BE2C (cell line): Measurements from ENCODE around the gene PRM1.
A peak's percentile ranks its signal among the peaks of the same experiment; 100 is the strongest.

Source experiments
- DNase-seq: peaks from one replicate; pipeline ENCODE4 v3.0.0-alpha.2; 2020
- H3K27me3 ChIP-seq: fragments of 250-450 bp; sonication (Bioruptor Pico); 2 replicates; pipeline ENCODE4 v1.5.1; 2020; ENCODE audit warnings: mild to moderate bottlenecking
- H3K36me3 ChIP-seq: fragments of 250-450 bp; sonication (Bioruptor Pico); 2 replicates; pipeline ENCODE4 v1.5.1; 2020; ENCODE audit warnings: mild to moderate bottlenecking
- H3K4me1 ChIP-seq: fragments of 250-450 bp; sonication (Bioruptor Pico); 2 replicates; pipeline ENCODE4 v1.5.1; 2020
- H3K4me3 ChIP-seq: 2 replicates; pipeline ENCODE4 v1.5.1; 2011; ENCODE audit warnings: low read depth, low read length
- H3K9me3 ChIP-seq: fragments of 250-450 bp; sonication (Bioruptor Pico); 2 replicates; pipeline ENCODE4 v1.5.1; 2020
- TF ChIP-seq, protein P1 (sequence below): IDR thresholded peaks from 2 replicates; pipeline ENCODE4 v1.5.1; 2012; ENCODE audit warnings: mild to moderate bottlenecking, low read depth, low read length

The PRM1 gene

DNA sequence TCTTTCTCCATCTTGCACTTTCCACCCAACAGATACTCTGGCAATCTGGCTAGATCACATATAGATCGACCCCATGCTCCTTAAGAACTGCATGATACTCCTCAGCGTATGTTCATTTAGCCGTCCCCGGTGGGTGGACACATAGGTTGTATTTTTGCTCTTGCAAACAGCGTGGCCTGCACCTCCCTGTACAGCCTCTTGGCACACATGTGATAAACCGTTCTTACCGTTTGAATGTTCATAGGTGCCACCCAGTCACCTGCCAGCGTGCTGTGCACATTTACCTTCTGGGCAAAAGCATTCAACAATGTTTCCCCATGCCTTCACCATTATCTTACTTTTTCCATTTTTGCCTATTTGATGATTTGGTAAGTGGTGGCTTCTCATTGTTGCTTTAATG, 18.2 kb downstream of the PRM1 start:
- H3K4me3 ChIP-seq, result no peak overlapping the region
- DNase-seq, result no peak
- H3K4me1 ChIP-seq, result no peaks in the 10 kb centered on the region
- H3K27me3 ChIP-seq, result no peaks in the 10 kb centered on the region
- no peaks in the 10 kb centered on the region for H3K36me3 ChIP-seq
- TF ChIP-seq, protein P1, sequence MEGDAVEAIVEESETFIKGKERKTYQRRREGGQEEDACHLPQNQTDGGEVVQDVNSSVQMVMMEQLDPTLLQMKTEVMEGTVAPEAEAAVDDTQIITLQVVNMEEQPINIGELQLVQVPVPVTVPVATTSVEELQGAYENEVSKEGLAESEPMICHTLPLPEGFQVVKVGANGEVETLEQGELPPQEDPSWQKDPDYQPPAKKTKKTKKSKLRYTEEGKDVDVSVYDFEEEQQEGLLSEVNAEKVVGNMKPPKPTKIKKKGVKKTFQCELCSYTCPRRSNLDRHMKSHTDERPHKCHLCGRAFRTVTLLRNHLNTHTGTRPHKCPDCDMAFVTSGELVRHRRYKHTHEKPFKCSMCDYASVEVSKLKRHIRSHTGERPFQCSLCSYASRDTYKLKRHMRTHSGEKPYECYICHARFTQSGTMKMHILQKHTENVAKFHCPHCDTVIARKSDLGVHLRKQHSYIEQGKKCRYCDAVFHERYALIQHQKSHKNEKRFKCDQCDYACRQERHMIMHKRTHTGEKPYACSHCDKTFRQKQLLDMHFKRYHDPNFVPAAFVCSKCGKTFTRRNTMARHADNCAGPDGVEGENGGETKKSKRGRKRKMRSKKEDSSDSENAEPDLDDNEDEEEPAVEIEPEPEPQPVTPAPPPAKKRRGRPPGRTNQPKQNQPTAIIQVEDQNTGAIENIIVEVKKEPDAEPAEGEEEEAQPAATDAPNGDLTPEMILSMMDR, result no peak
- H3K9me3 ChIP-seq, result no peaks in the 10 kb centered on the region

DNA sequence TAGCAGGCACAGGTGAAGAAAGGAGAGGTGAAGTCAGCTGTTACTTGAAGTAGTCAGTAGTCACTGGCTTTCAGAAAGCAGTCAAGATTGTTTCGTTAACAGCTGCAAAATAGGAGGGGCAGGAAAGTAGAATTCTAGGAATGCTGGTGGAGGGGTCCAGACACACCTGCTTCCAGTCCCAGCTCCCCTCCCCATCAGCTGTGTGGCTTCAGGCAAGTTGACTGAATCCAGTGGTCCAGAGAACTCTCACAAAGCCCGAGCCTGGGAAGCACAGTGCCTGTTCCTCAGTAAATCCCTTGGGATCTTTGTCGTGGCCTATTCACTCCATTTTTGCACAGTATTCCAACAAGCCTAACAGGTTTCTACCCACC, 20.5 kb downstream of the PRM1 start:
- H3K4me1 ChIP-seq, result no peaks in the 10 kb centered on the region
- H3K36me3 ChIP-seq, result no peaks in the 10 kb centered on the region
- no peak for DNase-seq
- peaks cover under 1% of the 10 kb centered on the region for H3K27me3 ChIP-seq
- no peak overlapping the region for H3K4me3 ChIP-seq
- H3K9me3 ChIP-seq, result no peaks in the 10 kb centered on the region
- TF ChIP-seq, protein P1, result no peak

DNA sequence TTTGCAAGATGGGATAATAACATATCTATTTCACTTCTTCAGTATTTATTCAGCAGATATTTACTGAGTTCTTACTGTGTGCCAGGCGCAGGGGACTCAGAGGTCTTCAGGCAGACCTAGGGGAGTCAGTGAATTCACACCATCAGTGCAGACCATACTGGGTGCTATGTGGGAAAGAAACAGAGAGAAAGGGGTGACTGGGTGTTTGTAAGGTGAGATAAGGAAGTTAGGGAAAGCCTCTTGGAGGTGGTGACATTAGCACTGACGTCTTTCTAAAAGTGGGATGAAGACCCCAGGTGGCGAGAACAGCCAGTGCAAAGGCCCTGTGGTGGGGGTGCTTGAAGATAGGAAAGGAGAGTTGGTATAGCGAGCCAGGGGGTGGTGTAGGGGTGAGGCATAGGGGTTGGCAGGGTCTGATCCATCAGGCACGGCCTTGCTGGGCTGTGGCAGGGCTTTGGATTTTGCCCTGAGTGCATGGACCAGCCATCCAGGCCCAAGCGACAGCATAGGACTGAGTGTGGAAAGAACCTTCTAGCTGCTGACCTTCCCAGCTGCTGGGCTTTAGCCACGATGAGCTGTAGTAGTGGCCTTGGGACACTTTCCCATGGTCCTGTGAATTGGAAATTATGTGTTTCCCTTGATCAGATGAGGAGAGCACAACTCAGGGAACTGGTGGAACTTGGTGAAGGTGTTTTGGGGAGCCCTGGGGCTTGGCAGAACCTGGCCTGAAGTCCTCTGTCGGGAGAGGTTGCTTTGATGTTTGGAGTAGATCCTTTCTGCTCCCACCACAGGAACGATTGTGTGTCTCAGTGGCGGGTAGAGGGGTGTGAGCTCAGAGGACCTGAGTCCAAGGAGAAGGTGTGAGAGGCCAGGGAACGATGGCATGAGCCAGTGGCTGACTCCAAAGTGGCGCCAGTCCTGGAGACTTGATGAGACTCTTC, 21.2 kb downstream of the PRM1 start:
- no peak for DNase-seq
- H3K36me3 ChIP-seq, result no peaks in the 10 kb centered on the region
- TF ChIP-seq, protein P1, result no peak
- peaks cover 7% of the 10 kb centered on the region for H3K27me3 ChIP-seq
- H3K4me1 ChIP-seq, result no peaks in the 10 kb centered on the region
- no peaks in the 10 kb centered on the region for H3K9me3 ChIP-seq
- H3K4me3 ChIP-seq, result no peak overlapping the region

DNA sequence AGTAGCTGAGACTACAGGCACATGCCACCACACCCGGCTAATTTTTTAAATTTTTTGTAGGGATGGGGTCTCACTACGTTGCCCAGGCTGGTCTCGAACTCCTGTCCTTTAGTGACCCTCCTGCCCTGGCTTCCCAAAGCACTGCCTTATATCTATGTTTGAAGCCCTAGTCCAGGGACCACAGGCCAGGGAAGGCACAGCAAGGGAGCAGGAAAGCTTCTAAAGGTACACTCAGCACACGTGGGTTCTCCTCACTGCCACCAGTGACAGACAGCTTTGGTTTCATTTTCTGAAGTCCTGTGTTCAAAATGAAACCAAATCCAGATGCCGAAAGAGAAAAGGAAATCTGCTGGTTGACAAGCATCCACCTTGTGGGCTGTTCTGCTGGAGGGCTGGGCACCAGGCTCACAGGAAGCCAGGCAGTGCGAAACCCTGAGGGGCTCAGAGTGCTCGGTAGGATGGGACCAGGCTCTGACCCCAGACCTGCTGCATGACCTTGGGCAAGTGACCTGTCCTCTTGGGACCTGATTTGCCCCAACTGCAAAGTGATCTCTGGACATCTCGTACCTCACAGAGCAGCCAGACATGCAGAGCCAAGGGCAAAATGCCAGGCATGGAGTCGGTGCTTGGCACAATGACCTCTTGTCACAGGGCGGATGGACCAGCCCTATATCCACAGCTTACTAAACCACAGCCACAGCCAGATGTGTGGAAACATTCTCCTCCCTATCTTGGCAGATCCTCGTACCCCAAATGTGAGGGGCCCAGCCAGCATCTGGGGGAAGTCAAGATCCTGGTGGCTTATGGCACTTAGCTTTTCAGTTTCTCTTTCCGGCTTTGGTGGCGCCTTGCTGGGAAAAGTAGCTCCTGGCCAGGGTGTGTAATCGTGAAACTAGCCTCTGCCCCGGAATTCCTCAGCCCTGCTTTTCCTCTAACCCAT, 22.3 kb downstream of the PRM1 start:
- no peaks in the 10 kb centered on the region for H3K4me1 ChIP-seq
- peaks cover 12% of the 10 kb centered on the region for H3K27me3 ChIP-seq
- no peak for DNase-seq
- H3K4me3 ChIP-seq, result no peak overlapping the region
- H3K36me3 ChIP-seq, result no peaks in the 10 kb centered on the region
- TF ChIP-seq, protein P1, result no peak
- H3K9me3 ChIP-seq, result no peaks in the 10 kb centered on the region

DNA sequence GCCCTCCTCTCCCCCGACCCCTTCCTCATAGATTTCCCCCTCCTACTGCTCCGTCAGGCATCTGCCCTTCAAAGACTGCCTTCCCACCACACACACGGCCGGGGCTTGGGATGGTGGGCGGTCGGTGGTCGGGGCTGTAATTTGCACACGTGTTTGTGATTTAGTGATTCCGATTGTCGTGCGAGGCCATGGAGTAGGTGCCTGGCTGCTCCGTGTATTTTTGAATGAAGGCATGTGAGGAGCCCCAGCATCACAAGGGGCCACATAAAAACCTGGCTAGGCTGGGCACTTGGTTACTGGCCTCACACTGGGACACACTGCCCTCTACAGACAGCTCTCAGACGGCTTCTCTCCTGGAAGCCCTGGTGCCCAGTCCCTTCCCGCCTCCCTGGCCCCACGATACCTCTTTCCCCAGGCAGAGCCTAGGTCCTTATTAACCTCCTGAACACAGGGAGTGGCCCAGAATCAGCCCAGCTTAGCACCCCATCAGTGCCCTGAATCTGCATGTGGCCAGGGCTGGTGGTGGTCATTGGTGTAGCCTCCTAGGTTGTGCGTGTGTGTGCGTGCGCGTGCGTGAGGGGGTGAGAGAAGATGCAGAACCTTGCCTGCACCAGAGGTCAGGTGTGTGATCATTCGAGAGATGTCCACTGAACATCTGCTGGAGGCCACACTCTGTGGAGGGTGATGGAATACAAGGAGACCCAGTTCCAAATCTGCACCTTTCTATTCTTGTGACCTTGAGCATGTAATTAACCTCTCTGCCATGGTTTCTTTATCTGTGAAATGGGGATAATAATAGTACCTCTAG, 23.8 kb downstream of the PRM1 start:
- H3K36me3 ChIP-seq, result no peaks in the 10 kb centered on the region
- H3K4me1 ChIP-seq, result no peaks in the 10 kb centered on the region
- peaks cover 12% of the 10 kb centered on the region for H3K27me3 ChIP-seq
- peak overlapping the region; percentile 85 for H3K4me3 ChIP-seq
- TF ChIP-seq, protein P1, result peak; percentile 90
- H3K9me3 ChIP-seq, result no peaks in the 10 kb centered on the region
- peak; percentile 85 for DNase-seq
